GM21723 (cell line): ENCODE data around the gene TESK2.
"Not testable (repeated sequence)": the region's sequence is repeated elsewhere in the genome, so short reads cannot be mapped to it uniquely, and the experiment has no call there.

Experiments
- ATAC-seq: cut with Tn5 transposase; IDR thresholded peaks from one replicate; pipeline ENCODE4 v1.9.1; 2021; ENCODE audit warnings: mild to moderate bottlenecking, moderate library complexity; ENCODE audit not compliant: unreplicated experiment

The TESK2 gene

GRCh38 chr1:45379524-45379923, 111.4 kb downstream of the TESK2 start:
- no peak for ATAC-seq

DNA sequence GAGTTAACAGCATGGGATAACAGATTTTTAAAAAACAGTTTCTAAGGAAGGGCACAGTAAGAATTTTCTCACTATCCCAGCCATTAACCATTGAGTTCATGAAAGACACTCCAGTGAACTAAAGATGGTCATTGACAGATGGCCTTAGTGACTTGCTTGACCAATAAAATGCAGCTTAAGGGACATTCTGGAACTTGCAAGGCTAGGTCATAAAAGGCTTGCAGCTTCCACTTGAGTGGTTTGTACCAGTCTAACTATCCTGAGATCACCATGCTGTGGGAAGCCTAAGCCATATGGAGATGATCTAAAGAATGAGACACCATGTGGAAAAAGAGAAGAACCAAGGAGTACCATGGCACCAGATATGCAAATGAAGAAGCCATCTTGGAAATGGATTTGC, 112.8 kb downstream of the TESK2 start:
- ATAC-seq = no peak

DNA sequence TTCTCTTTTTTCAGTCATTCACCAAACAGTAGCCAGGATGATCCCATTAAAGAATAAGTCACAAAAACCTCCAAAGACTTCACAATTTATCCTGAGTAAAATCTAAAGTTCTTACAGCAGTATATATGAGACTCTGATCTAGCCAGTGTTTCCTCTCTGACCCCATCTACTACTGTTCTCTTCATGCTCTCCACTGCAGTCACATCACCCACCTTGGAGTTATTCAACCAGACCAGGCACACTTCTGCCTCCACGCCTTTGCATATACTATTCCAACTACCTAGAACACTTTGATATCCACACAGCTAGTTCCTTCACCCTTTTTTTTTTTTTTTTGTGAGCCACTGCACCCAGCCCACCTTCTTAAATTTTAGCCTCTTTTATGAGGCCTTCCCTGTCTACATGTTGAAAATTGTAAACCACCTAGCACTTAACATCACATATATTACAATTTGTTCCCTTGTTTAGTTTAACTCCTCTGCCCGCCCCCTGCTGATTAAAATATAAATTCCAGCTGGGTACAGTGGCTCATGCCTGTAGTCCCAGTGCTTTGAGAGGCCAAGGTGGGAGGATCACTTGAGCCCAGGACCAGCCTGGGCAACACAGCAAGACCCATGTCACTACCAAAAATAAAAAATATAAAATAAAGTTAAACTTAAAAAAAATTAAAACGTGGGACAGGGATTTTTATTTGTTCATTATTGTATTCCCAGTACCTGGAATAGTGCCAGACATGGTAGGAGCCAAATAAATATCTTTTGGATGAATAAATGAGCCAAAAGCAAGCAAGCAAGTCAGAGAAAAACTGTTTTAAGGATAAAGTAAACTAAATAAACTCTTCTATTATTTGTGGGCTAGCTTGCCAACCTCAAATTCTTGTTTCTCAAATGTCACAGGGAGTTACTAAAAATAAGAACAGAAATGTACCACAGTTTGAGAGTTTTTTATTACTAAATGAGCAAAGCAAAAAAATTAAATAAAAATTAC, 115.6 kb downstream of the TESK2 start:
- no peak for ATAC-seq

GRCh38 chr1:45373573-45373972, 117.4 kb downstream of the TESK2 start:
- ATAC-seq = no peak

- peak; percentile 74 for ATAC-seq
Measured at GRCh38 chr1:45370575-45370974, 120.4 kb downstream of the TESK2 start.

DNA sequence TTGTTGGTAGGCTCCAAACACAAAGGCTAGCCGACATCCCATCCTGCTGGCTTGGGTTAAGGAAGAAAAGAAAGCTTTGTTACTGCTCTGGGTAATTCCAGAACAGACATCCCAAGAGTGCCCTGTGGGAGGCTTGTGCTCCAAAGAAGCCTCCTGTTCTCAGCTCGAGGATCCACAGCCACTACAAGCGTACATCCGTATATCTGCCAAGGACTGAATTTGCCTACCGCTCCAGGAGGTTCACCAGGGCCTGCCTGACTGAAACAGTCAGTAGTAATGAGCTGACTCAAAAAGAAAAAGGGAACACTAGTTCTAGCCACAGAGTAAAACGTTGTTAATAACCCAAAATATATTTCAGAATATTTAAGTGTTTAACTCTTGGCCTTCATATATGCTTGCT, 125.9 kb downstream of the TESK2 start:
- ATAC-seq = peak; percentile 85

GRCh38 chr1:45364294-45364693, 126.7 kb downstream of the TESK2 start:
- ATAC-seq = no peak

DNA sequence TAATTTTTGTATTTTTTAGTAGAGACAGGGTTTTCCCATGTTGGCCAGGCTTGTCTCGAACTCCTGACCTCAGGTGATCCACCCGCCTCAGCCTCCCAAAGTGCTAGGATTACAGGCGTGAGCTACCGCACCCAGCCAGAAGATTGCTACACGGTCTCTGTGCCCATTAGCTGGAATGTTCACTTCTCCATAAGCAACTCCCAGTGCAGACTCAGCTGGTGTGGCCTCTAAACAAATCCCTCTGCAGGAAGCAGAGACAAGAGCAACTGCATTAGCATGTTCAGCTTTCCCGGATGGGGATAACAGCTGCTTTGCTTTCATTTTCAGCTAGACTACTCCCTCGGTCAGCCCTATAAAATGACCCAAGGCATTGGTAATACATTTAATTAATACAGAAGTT, 130.0 kb downstream of the TESK2 start:
- not testable (repeated sequence) for ATAC-seq

DNA sequence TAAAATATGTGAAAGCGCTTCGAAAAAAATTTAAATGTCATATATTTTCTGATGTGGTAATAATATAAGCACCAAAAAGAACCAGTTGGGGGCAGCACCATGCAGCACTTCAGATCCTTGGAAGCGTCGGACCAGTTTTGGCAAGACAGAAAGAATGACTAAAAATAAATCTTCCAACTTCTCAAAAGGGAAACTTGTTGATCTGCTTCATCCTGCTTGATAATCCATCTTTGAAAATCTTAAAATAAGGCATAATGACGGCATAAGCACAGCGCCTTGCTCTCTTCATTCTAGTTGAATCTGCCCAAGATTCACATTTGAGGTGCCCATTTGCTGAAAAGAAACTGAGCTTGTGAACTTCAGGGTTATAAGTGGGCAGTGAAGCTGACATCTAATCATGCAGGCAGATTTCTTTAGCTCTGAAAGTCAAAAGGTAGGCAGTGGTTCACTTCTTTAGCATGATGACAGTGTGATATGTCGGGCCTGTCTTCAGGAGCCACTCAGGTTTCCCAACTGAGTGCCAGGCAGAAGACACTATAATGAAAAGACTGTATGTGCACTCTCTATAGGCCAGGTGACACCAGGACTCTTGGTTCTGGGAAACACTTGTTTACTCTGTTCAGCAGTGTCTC, 131.0 kb downstream of the TESK2 start:
- ATAC-seq = no peak

DNA sequence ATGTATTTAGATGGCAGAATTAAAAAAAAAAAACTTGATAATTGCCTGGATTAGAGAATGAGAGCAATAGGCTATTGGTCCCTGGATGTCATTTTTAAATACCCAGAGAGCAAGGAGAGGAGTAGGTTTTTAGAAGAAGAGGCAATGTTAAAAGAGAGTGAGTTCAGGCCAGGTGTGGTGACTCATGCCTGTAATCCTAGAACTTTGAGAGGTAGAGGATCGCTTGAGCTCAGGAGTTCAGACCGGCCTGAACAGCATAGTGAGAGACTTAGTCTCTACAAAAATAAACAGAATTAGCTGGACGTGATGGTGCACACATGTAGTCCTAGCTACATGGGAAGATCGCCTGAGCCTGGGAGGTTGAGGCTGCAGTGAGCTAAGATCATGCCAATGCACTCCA, 134.8 kb downstream of the TESK2 start:
- no peak for ATAC-seq

DNA sequence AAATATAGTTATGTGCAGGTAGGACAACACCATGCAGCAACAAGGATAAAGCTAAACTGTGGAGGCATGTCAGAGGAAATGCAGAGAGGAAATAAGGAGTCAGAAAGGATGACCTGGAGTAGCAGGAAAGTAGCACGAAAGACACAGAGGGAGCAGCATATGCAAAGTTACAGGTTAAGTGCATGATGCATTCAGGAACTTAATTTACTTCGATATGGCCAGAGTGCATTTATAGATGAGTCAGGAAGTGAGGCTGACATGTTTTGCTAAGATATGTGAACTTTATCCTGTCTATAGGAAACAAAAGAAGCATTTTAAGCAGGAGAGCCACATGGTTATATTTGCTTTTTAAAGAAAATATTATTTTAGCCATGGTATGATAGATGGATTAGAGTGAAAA, 135.3 kb downstream of the TESK2 start:
- no peak for ATAC-seq

- ATAC-seq = no peak
Measured at GRCh38 chr1:45354838-45355237, 136.1 kb downstream of the TESK2 start.

DNA sequence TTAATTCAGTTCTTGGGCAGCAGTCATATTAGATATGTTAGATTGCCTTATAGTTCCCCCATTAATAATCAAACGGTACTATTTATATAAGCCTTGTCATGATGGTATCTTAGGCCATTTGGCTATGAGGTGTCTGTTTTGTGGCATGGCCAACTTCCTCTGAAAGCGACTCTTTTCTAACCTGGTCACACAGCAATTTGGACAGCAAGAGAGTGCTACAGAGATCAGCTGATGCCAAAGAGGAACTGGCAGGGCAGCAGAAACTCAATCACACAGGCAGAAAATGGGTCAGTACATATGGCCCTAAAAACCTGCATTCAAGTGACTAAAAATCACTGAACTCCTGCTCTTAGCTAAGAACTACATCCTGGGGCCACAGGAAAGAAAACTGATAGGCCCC, 137.3 kb downstream of the TESK2 start:
- no peak for ATAC-seq

DNA sequence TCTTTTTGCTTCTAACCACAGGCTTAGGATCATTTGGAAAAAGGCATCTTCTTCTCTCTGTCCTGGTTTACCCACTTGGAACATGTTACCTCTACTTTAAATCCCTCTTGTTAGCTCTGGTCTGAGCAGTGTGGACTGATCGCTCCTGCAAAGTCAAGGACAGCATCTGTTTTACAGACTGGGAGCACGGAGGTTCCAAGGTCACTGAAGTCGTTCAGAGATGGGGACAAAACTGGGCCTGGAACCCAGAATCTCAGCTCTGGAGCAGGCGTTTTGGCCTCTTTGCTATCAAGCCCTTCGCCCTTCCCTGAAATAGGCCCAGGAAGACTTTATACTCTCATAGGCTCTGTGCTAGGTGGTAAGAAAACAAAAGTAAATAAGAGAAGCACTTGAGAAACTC, 139.5 kb downstream of the TESK2 start:
- ATAC-seq = no peak

DNA sequence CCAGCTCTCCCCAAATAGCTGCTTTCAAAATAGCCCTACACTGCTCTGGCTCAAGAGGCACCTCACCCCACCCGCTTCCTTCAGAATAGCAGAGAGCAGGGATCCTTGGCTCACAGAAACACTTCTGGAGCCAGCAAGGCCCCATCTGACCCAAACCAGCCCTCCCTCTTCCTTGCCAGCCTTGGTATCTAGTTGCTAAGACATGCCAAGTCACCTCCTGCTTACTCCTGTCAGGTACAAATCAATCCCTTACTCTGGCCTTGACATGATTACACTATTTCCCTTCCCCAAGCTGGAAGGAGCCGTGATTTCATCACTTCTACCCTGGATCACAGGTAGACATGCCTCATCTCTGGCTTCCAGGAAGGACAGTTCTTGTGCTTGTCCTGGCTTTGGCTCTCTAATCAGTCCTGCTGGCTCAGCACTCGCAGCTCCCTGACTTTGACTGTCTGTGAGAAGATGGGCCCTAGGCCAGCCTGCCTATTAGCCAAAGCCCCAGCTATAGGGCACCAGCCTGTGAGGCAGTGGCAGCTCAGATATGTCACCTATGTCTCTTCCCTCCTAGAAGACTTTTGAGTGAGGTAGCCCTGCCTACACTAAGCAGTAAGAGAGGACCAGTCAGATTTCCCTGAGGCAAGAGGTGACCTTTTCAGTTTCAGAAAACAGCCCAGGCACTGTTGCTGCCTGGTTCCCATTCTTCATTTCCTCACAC, 141.8 kb downstream of the TESK2 start:
- ATAC-seq = no peak

DNA sequence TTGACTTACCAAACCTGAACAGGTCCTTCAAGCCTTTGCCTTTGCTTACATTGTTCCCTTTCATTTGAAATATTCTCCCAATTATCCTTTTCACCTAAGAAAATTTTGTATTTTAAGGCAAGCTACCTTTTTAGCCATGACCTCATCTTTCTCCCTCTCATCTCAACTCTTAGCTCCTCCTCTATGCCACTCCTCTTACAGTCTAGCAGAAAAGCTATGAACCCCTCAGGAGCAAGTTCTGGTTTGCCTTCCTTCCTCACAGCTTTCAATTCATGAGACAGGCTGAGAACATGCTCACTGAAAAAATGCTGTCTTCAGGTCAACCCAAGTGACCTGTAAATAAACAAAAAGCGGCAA, 142.4 kb downstream of the TESK2 start:
- no peak for ATAC-seq

DNA sequence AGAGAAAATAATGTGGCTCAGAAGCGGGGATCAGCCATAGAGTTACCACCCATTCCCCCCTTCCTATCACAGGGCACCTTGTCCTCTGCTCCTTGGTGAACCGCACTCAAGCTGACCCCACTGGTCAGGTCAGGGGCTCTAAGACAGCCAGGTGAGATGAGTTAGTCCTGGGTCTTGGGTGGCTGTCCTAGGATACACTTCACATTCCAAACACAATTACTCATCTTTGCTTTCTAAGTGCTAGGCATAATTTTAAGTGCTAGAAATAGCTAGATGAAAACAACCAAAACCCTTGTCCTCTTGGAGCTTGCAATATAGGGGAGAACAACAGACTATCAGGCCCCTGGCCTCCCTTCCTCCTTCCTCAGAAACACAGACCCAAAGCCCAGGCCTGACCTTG, 142.9 kb downstream of the TESK2 start:
- ATAC-seq = no peak

DNA sequence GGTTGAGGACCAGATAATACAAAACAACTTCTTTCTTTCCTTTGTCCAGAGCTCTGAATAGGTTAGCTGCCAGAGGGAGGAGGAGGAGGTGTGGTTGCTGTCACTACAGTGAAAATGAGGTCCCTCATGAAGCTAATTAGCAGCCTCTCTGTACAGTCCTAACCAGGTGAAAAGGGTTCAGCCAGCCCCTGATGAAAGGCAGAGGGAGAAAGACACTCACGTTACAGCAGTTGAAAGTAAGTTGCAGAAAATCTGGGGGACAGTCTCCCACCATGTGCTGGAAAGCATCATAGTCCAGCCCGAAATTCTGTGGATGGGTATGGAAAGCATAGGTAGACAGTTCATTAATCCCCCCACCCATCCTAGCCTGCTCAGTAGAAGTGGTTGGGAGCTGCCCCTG, 144.5 kb downstream of the TESK2 start:
- no peak for ATAC-seq

DNA sequence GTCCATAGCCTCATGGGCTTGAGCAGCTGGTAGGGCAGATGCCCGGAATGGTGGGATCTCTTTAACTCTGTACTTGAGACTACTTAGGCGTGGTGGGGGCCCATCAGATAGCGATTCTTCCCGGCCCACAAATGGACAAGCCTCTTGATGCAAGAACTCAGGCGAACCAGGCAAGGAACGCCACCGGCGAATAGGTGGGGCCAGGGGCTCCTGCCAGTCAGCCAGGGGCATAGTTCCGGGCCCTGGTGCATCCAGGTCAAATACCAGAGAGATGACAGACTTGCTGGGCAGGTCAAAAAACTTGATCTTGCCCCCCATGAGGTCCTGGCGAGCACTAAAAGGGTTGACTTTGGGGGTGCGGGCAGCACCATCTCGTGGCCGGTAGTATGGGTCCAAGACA, 145.9 kb downstream of the TESK2 start:
- ATAC-seq = no peak

DNA sequence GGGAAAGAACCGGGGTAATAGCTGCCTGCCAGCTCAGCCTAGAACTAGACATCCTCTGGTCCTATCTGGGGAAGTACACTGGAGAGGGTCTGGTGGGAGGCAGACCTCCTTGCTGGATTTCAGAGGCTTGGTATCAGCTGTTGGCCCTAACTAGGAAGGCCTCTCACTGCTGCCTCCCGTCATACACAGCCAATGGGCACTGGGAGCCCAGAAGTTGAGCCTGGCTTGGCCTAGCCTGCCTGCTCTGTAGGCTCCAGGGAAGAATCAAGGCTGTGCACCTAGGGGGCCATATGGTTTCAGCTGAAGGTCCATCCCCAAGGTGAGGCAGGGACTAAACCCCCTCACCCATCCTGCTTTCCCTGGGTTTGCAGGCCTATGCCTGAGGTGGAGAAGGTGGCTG, 146.5 kb downstream of the TESK2 start:
- ATAC-seq = no peak

DNA sequence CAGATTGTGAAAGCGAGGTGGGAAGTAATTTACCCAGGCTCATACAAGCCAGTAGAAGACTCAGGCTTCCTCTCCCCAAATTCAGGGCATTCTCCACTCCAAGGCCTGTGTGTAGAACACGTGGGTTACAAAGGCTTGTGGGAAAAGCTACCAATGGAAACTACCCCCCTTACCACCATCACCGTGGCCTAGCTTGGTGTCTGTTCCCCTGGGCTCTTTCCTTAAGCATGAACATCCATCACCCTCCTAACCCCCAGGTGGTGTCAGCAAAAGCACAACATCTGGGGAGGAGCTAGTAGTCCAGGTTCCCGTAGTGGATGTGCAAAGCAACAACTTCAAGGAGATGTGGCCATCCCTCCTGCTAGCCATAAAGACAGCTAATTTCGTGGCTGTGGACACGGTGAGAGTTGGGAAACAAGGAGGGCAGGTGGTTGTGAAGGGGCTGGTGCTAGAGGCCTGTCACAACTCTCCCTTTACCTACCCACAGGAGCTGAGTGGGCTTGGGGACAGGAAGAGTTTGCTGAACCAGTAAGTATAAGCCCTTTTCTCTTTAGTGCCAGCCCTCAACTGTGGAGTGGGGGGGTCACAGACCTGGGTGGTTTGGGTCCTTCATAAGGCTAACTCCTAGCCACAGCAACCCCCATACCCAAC, 150.0 kb downstream of the TESK2 start:
- no peak for ATAC-seq
